ENCODE measurements around the gene AADACL3. TPM values are rescaled to one million over a fixed set of nuclear protein-coding genes. Genes with fewer than 3 reads are reported as not detected.
"Not testable (repeated sequence)": the region's sequence is repeated elsewhere in the genome, so short reads cannot be mapped to it uniquely, and the experiment has no call there.

Gene AADACL3
- total RNA-seq, 1 donor from 2014 or later = not detected

DNA sequence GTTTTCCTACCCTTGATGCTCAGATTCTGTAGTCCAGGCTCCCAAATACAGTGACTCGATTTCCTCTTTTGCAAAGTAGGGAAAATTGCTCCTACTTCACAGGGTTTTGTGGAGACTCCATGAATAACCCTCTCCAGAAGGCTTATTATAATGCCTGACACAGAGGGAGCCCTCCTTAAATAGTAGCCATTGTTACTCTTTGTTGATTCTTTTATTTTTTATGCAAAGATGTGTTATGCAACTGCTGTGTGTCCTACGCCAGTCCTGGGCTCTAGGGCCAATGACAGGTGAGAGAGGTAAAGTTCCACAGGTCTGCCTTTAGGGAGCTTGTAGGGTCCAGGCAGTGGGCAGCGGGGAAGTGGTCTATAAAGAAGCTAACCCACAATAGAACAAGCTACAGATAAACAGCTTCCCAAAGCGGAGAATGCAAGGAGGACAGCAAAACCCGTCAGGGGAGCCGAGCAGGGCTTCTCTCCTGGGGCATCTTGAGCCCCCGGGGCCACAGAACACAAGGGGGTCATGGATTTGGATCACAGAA, 1.5 kb downstream of the AADACL3 start:
- H3K36me3 ChIP-seq (ENCODE audit: control insufficient read depth, insufficient read depth, low read length) = no peaks in the 10 kb centered on the region
- TF ChIP-seq, protein P1, sequence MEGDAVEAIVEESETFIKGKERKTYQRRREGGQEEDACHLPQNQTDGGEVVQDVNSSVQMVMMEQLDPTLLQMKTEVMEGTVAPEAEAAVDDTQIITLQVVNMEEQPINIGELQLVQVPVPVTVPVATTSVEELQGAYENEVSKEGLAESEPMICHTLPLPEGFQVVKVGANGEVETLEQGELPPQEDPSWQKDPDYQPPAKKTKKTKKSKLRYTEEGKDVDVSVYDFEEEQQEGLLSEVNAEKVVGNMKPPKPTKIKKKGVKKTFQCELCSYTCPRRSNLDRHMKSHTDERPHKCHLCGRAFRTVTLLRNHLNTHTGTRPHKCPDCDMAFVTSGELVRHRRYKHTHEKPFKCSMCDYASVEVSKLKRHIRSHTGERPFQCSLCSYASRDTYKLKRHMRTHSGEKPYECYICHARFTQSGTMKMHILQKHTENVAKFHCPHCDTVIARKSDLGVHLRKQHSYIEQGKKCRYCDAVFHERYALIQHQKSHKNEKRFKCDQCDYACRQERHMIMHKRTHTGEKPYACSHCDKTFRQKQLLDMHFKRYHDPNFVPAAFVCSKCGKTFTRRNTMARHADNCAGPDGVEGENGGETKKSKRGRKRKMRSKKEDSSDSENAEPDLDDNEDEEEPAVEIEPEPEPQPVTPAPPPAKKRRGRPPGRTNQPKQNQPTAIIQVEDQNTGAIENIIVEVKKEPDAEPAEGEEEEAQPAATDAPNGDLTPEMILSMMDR (IDR thresholded peaks at IDR 0.05; ENCODE audit: insufficient read depth, low read length, severe bottlenecking) = no peak
- H3K27me3 ChIP-seq (ENCODE audit: control insufficient read depth, insufficient read depth, low read length) = no peaks in the 10 kb centered on the region
- FAIRE-seq (no peak), DNase-seq (ENCODE audit: low read depth) (no peak)
- no peak overlapping the region for H3K4me3 ChIP-seq (ENCODE audit: low read depth, low read length)

DNA sequence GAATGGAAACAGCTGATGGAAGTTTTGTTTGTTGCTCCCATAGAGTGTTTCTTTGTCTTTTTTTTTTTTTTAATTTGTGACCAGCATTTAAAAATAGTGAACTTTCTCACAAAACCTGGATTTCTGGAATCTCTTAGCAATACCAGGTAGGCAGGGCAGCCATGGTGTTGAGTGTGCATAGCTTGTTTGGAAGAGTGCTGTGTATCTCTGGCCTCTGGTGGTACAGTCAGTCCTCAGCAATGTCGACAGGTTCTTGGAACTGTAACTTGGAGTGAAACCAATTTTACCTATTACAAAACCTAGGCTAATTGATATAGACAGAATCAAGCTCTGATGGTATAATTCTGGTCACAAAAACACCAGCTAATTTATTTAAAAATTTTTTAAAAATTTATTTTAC, 6.7 kb downstream of the AADACL3 start:
- Histone ChIP-seq H3K27me3 (ENCODE audit: control insufficient read depth, insufficient read depth, low read length) (no peaks in the 10 kb centered on the region), H3K36me3 (ENCODE audit: control insufficient read depth, insufficient read depth, low read length) (no peaks in the 10 kb centered on the region), H3K4me3 (ENCODE audit: low read depth, low read length) (no peak overlapping the region)
- no peak for FAIRE-seq
- peak; percentile 22 for DNase-seq (ENCODE audit: low read depth)
- TF ChIP-seq, protein P1 (IDR thresholded peaks at IDR 0.05; ENCODE audit: insufficient read depth, low read length, severe bottlenecking) = no peak

DNA sequence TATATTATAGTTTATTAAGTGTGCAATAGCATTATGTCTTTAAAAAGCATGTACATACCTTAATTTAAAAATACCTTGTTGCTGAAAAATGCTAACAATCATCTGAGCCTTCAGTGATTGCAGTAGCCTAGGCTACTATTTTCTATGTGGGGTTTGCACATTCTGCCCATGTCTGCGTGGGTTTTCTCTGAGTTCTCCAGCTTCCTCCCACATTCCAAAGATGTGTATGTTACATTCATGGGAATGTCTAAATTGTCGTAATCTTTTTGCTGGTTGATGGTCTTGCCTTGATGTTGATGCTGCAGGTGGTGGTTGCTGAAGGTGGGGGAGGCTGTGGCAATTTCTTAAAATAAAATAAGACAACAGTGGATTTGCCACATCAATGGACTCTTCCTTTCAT, 12.5 kb downstream of the AADACL3 start:
- no peaks in the 10 kb centered on the region for H3K27me3 ChIP-seq (ENCODE audit: control insufficient read depth, insufficient read depth, low read length)
- H3K36me3 ChIP-seq (ENCODE audit: control insufficient read depth, insufficient read depth, low read length) = no peaks in the 10 kb centered on the region
- TF ChIP-seq, protein P1 (IDR thresholded peaks at IDR 0.05; ENCODE audit: insufficient read depth, low read length, severe bottlenecking) = no peak
- H3K4me3 ChIP-seq (ENCODE audit: low read depth, low read length) = no peak overlapping the region
- no peak for FAIRE-seq
- DNase-seq (ENCODE audit: low read depth) = no peak

DNA sequence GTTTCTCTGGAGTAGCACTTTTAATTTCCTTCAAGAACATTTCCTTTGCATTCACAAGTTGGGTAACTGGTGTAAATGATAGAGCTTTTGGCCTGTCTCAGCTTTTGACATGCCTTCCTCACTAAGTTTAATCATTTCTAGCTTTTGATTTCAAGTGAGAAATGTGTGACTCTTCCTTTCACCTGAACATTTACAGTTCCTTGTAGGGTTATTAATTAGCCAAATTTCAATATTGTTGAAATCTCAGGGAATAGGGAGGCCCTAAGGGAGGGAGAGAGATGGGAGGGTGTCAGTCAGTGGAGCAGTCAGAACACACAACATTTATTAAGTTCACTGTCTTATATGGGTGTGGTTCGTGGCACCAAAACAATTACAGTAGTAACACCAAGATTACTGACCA, 14.2 kb downstream of the AADACL3 start:
- FAIRE-seq = no peak
- DNase-seq (ENCODE audit: low read depth) = no peak
- no peaks in the 10 kb centered on the region for H3K36me3 ChIP-seq (ENCODE audit: control insufficient read depth, insufficient read depth, low read length)
- TF ChIP-seq, protein P1 (IDR thresholded peaks at IDR 0.05; ENCODE audit: insufficient read depth, low read length, severe bottlenecking) = no peak
- no peak overlapping the region for H3K4me3 ChIP-seq (ENCODE audit: low read depth, low read length)
- no peaks in the 10 kb centered on the region for H3K27me3 ChIP-seq (ENCODE audit: control insufficient read depth, insufficient read depth, low read length)

DNA sequence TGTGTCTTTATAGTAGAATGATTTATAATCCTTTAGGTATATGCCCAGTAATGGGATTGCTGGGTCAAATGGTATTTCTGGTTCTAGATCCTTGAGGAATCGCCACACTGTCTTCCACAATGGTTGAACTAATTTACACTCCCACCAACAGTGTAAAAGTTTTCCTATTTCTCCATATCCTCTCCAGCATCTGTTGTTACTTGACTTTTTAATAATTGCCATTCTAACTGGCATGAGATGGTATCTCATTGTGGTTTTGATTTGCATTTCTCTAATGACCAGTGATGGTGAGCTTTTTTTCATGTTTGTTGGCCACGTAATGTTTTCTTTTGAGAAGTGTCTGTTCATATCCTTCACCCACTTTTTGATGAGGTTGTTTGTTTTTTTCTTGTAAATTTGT, 15.2 kb downstream of the AADACL3 start:
- not testable (repeated sequence) for H3K4me3 ChIP-seq (ENCODE audit: low read depth, low read length); H3K36me3 ChIP-seq (ENCODE audit: control insufficient read depth, insufficient read depth, low read length); DNase-seq (ENCODE audit: low read depth); FAIRE-seq; H3K27me3 ChIP-seq (ENCODE audit: control insufficient read depth, insufficient read depth, low read length)

DNA sequence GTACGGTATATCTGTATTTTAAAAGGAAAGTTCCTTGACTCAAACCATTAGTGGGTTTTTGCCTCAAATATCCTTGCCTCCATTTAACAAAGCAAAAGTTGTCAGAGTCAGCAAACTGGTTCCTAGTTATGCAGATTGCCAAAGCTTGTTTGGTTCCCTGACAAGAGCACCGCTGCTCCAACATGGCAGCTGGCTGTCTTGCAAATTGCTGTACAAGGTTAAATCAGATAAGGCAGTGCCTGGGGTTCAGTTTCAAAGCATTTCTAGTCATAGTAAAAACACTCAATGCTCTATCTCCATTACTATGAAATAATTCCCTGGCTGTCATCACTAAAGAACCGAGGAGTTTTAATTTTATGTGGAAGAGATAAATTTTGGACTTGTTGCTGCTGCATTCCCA, 18.7 kb downstream of the AADACL3 start:
- no peak overlapping the region for H3K4me3 ChIP-seq (ENCODE audit: low read depth, low read length)
- FAIRE-seq = no peak
- H3K27me3 ChIP-seq (ENCODE audit: control insufficient read depth, insufficient read depth, low read length) = no peaks in the 10 kb centered on the region
- TF ChIP-seq, protein P1 (IDR thresholded peaks at IDR 0.05; ENCODE audit: insufficient read depth, low read length, severe bottlenecking) = no peak
- no peak for DNase-seq (ENCODE audit: low read depth)
- H3K36me3 ChIP-seq (ENCODE audit: control insufficient read depth, insufficient read depth, low read length) = no peaks in the 10 kb centered on the region

All from bronchial epithelial cell (primary cell).